CD8-positive, alpha-beta memory T cell (primary cell): ENCODE data around the gene BMF. TPM values are rescaled to one million over a fixed set of nuclear protein-coding genes. Genes with fewer than 3 reads are reported as not detected.

Experiments
- CTCF ChIA-PET: fragments of 350-600 bp; sonication (Branson Sonifier 250); formaldehyde crosslinking; loops from one replicate; lab custom pipeline; 2021; ENCODE audit warnings: antibody characterized with exemption; lab: Charles Lee
- POLR2A ChIA-PET: fragments of 350-600 bp; sonication (Branson Sonifier 250); formaldehyde crosslinking; loops from one replicate; lab custom pipeline; 2021; ENCODE audit warnings: antibody characterized with exemption; lab: Charles Lee
- DNase-seq, 5 donors: peaks; one replicate each; pipeline versions ENCODE4 v3.0.0 to v3.0.0-alpha.2; 2020 to 2022; ENCODE audit warnings: mixed read lengths in 1 of 5
- H3K27ac ChIP-seq: one replicate; pipeline ENCODE4 v1.7.0; 2013; ENCODE audit warnings: low read depth, mild to moderate bottlenecking, low read length, moderate library complexity
- H3K27me3 ChIP-seq: 2 replicates; pipeline ENCODE4 v1.7.0; 2013; ENCODE audit warnings: low read length, mild to moderate bottlenecking; ENCODE audit not compliant: insufficient read depth, poor library complexity, severe bottlenecking
- H3K36me3 ChIP-seq: 2 replicates; pipeline ENCODE4 v1.7.0; 2013; ENCODE audit warnings: mild to moderate bottlenecking, low read length, moderate library complexity; ENCODE audit not compliant: insufficient read depth
- H3K4me1 ChIP-seq: 2 replicates; pipeline ENCODE4 v1.7.0; 2013; ENCODE audit warnings: mild to moderate bottlenecking, low read length, moderate library complexity; ENCODE audit not compliant: insufficient read depth
- H3K4me3 ChIP-seq: 2 replicates; pipeline ENCODE4 v1.7.0; 2013; ENCODE audit warnings: mild to moderate bottlenecking, low read length
- H3K9me3 ChIP-seq: 2 replicates; pipeline ENCODE4 v1.7.0; 2013; ENCODE audit warnings: mild to moderate bottlenecking, low read length
- H3K27ac Mint-ChIP-seq, 8 donors: one replicate each; pipeline ENCODE4 v1.8.0; 2020 to 2021; ENCODE audit warnings: mixed read lengths in 8 of 8, mild to moderate bottlenecking in 6 of 8, inconsistent platforms in 3 of 8, moderate library complexity in 3 of 8
- H3K27me3 Mint-ChIP-seq, 2 donors: one replicate each; pipeline ENCODE4 v1.8.0; 2020 to 2021; ENCODE audit warnings: mixed read lengths in 2 of 2, mild to moderate bottlenecking in 1 of 2, moderate library complexity in 1 of 2
- H3K36me3 Mint-ChIP-seq, 3 donors: one replicate each; pipeline ENCODE4 v1.8.0; 2020 to 2021; ENCODE audit warnings: mixed read lengths in 3 of 3, inconsistent platforms in 1 of 3, mild to moderate bottlenecking in 1 of 3
- H3K4me1 Mint-ChIP-seq, 3 donors: one replicate each; pipeline ENCODE4 v1.8.0; 2020 to 2021; ENCODE audit warnings: mixed read lengths in 3 of 3, inconsistent platforms in 1 of 3, mild to moderate bottlenecking in 1 of 3
- H3K4me3 Mint-ChIP-seq, 7 donors: one replicate each; pipeline ENCODE4 v1.8.0; 2020 to 2021; ENCODE audit warnings: mixed read lengths in 7 of 7, mild to moderate bottlenecking in 6 of 7, moderate library complexity in 4 of 7, inconsistent platforms in 2 of 7
- H3K9me3 Mint-ChIP-seq, 5 donors: one replicate each; pipeline ENCODE4 v1.8.0; 2020 to 2022; ENCODE audit warnings: mixed read lengths in 5 of 5, mild to moderate bottlenecking in 3 of 5, moderate library complexity in 2 of 5, inconsistent platforms in 1 of 5
- polyA plus RNA-seq: library from polyadenylated mRNA; unstranded; fragments of 300-500 nt; fragmentation: Illumina TruSeq; gene quantifications from one replicate; pipeline ENCODE4 v1.2.3, GENCODE V29; 2021
- total RNA-seq, 2 experiments: library from RNA; stranded (reverse); gene quantifications; one replicate each; pipeline ENCODE4 v1.2.3, GENCODE V29; 2021

The BMF gene
- total and polyA plus RNA-seq, 3 experiments from 2014 or later, result 2.3 to 16.8 (median 15.3) TPM

DNA sequence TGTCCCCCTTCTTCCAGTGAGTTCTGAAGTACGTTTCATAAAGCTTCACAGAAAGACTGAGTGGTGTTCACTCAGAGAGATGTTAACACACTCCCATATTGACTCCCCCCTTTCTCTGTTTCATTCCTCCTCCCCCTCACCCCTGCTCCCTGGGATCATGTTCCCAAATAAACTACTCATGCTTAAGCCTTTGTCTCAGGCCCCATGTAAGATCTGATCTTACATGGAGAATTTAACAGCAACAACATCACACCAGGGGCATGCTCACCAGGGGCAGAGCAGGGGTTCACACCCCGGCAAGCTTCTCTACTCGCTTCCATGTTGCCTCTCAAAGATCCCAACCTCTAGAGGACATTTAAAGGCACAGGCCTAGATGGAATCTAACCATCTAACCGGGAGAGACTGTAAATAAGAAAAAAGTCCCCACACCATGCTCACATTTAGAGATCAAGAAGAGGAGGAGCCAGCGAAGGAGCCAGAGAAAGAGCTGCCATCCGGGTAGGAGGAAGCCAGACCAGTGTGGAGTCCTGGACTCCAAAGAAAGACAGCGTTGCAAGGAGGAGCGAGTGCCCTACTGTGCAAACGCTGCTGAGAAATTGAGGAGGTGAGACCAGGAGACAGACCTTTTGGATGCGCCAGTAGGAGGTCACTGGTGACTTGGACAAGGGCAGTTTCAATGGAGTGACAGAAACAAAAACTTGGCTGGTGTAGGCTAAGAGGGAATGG, 48.3 kb downstream of the BMF start:
- no peak overlapping the region for H3K4me3 ChIP-seq
- peaks cover 19 to 39% (median 30%) of the 10 kb centered on the region in 3 donors for H3K4me1 Mint-ChIP-seq
- ChIA-PET POLR2A (no interaction called here), CTCF (interaction anchor here (0.7 to 3.6 kb wide), 5 partner anchors 12 to 214 kb away, joined by 3 to 14 read pairs (median 4); no protein-coding TSS in a partner anchor)
- DNase-seq, result no peak
- no peaks in the 10 kb centered on the region for H3K27me3 Mint-ChIP-seq
- H3K27ac Mint-ChIP-seq, result peak overlapping the region in 1 of 8 donors; percentile 50
- H3K36me3 ChIP-seq, result no peaks in the 10 kb centered on the region
- no peak overlapping the region for H3K27ac ChIP-seq
- peaks cover 16% of the 10 kb centered on the region for H3K4me1 ChIP-seq
- H3K4me3 Mint-ChIP-seq, result peak overlapping the region in 1 of 7 donors; percentile 27
- no peaks in the 10 kb centered on the region for H3K27me3 ChIP-seq
- peaks cover 0 to 2% (median 0%) of the 10 kb centered on the region in 3 donors for H3K36me3 Mint-ChIP-seq
- H3K9me3 ChIP-seq, result no peaks in the 10 kb centered on the region
- H3K9me3 Mint-ChIP-seq, result no peaks in the 10 kb centered on the region

DNA sequence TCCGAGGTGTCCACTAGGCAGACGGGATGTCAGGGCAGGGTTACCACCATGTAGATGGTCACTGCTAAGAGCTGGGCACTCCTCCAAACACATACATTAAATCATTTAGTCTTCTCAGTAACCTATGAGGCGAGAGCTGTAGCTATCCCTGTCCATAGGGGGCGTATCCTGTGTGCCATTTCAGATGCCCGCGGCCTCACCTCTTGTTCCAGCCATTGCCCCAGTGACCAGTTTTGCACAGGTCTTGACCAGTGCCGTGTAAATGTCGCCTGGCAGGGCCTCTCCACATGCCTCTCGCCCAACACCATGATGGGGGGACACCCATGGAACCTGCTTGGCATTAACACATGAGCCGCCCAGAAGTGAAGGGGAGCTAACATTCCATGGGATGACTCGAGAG, 48.9 kb downstream of the BMF start:
- Mint-ChIP-seq H3K27ac (no peak overlapping the region), H3K36me3 (peaks cover 0 to 2% (median 0%) of the 10 kb centered on the region in 3 donors)

DNA sequence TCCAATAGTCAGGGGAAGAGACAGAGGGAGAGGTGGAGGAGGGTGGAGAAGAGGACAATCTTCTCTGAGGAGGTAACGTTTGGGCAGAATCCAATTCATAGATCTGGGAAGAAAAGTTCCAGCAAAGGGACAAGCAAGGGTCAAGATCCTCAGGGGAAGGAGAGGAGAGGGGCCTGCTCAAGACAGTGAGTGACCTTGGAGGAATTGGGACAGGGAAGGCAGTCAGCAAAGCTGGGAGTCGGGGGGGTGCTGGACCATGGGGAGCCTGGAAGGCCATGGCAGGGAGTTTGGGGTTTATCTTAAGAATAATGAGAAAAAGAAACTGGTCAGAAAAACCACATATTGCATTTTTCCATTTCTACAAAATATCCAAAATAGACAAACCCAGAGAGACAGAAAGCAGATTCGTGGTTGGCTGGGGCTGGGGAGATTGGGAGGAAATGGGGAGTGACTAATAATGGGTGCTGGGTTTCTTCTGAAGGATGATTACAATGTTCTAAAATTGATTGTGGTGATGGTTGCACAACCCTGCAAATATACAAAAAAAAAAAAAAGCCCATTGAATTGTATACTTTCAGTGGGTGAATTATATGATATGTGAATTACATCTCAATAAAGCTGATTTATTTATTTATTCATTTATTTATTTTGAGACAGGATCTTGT, 50.1 kb downstream of the BMF start:
- Histone ChIP-seq H3K9me3 (no peaks in the 10 kb centered on the region), H3K36me3 (no peaks in the 10 kb centered on the region), H3K4me1 (peaks cover 28% of the 10 kb centered on the region), H3K27me3 (no peaks in the 10 kb centered on the region), H3K27ac (no peak overlapping the region), H3K4me3 (no peak overlapping the region)
- Mint-ChIP-seq H3K27me3 (no peaks in the 10 kb centered on the region), H3K4me3 (no peak overlapping the region), H3K4me1 (peaks cover 32 to 52% (median 42%) of the 10 kb centered on the region in 3 donors), H3K36me3 (peaks cover 0 to 2% (median 0%) of the 10 kb centered on the region in 3 donors), H3K9me3 (no peaks in the 10 kb centered on the region), H3K27ac (peak overlapping the region in 3 of 8 donors; percentile 50 to 84 (median 74))
- DNase-seq, result no peak
- CTCF ChIA-PET, result interaction anchor here (3.3 to 3.6 kb wide), 2 partner anchors 10 to 46 kb away, joined by 12 to 14 read pairs; no protein-coding TSS in a partner anchor
- POLR2A ChIA-PET, result interaction anchor here (0.9 kb wide), 1 partner anchor 44 kb away, joined by 4 read pairs; no protein-coding TSS in a partner anchor

More for the DNA sequence above, 48.9 kb downstream of the BMF start:
- H3K4me1 ChIP-seq, result peaks cover 20% of the 10 kb centered on the region
- Mint-ChIP-seq H3K4me1 (peaks cover 23 to 44% (median 36%) of the 10 kb centered on the region in 3 donors), H3K9me3 (no peaks in the 10 kb centered on the region), H3K4me3 (no peak overlapping the region), H3K27me3 (no peaks in the 10 kb centered on the region)
- no peaks in the 10 kb centered on the region for H3K36me3 ChIP-seq
- ChIA-PET POLR2A (interaction anchor here (0.9 kb wide), 1 partner anchor 43 kb away, joined by 4 read pairs; no protein-coding TSS in a partner anchor), CTCF (interaction anchor here (0.6 to 3.6 kb wide), 5 partner anchors 11 to 215 kb away, joined by 3 to 14 read pairs (median 4); no protein-coding TSS in a partner anchor)
- DNase-seq, result no peak
- H3K27ac ChIP-seq, result no peak overlapping the region
- H3K9me3 ChIP-seq, result no peaks in the 10 kb centered on the region
- no peak overlapping the region for H3K4me3 ChIP-seq
- H3K27me3 ChIP-seq, result no peaks in the 10 kb centered on the region

DNA sequence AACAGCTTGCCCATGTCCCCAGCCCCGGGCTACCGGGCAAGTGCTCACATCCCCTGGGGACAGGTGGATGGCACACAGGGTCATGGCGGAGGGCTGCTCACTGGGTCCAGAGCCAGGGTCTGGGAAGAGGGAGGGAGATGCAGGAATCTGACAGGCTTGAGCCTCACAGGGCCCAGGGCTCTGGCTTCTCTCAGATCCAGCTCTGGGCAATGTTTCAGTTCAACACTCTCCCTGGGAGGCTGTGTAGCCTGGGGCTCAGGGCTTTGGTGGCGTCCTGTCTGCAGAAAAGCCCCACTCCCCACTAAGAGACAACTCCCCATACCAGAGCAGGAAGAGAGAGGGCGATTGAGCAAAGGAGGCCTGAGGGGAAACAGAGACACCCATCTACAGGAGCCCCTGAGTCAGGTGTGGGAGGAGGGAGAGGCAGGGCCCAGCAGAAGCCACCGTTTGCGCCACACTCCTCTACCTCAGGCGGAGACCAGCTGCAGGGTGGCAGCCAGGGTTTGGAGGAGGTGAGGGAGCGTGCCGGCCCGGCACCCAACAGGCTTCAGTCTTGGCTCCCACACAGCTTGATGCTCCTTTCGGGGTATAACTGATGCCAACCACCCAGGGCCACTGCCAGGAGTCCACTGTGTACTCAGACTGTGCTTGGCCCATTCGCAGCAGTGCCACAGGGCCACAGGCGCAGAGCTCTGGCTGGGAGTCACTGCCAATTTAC, 52.9 kb downstream of the BMF start:
- H3K9me3 Mint-ChIP-seq, result no peaks in the 10 kb centered on the region
- peak overlapping the region in 2 of 7 donors; percentile 31 to 51 for H3K4me3 Mint-ChIP-seq
- H3K27ac Mint-ChIP-seq, result peak overlapping the region in 5 of 8 donors; percentile 40 to 87 (median 82)
- no peaks in the 10 kb centered on the region for H3K27me3 Mint-ChIP-seq
- Histone ChIP-seq H3K27ac (no peak overlapping the region), H3K36me3 (no peaks in the 10 kb centered on the region), H3K9me3 (no peaks in the 10 kb centered on the region), H3K27me3 (no peaks in the 10 kb centered on the region), H3K4me1 (peaks cover 32% of the 10 kb centered on the region), H3K4me3 (no peak overlapping the region)
- H3K36me3 Mint-ChIP-seq, result peaks cover 0 to 2% (median 0%) of the 10 kb centered on the region in 3 donors
- POLR2A ChIA-PET, result no interaction called here
- H3K4me1 Mint-ChIP-seq, result peaks cover 53 to 79% (median 66%) of the 10 kb centered on the region in 3 donors
- DNase-seq, result no peak
- CTCF ChIA-PET, result interaction anchor here (0.8 to 2.4 kb wide), 6 partner anchors 9 to 219 kb away, joined by 3 to 13 read pairs (median 4); no protein-coding TSS in a partner anchor

DNA sequence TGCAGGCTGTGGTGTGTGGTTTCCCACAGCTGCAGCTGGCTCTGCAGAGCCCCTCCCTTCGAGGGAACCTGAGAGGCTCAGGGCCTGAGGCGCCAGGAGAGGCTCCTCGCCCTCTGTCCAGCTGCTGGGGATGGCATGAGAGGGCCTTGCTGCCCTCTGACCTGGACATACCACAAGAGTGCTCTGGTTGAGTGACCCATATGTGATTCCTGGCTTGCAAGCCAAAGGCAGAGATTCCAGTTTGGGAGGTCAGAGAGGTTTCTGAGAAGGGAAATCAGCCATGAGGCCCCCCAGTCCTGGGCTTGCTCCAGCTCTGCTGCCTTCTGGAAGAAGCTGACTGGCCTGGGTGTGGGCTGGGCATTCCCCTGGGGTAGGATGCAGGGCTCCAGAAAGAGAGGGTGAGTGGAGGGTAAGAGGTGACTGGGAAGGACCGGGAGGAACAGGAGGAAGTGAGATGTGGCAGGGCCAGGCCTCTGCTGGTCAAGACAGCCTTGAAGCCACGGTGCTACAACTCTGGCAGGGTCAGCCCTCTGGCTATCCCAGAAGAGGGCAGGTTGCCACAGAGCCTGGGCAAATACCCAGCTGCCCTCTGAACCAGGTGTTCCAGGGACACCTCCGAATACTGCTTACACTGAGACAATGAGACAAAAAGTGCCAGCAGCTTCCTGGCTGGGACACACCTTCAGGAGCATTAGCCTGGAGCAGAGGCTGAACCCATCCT, 53.7 kb downstream of the BMF start:
- Mint-ChIP-seq H3K4me1 (peaks cover 56 to 83% (median 72%) of the 10 kb centered on the region in 3 donors), H3K36me3 (peaks cover 0 to 2% (median 0%) of the 10 kb centered on the region in 3 donors), H3K27me3 (no peaks in the 10 kb centered on the region), H3K4me3 (peak overlapping the region in 6 of 7 donors; percentile 29 to 76 (median 64)), H3K27ac (peak overlapping the region in 5 of 8 donors; percentile 29 to 83 (median 70)), H3K9me3 (no peaks in the 10 kb centered on the region)
- Histone ChIP-seq H3K27ac (no peak overlapping the region), H3K36me3 (no peaks in the 10 kb centered on the region), H3K27me3 (no peaks in the 10 kb centered on the region), H3K4me1 (peaks cover 39% of the 10 kb centered on the region), H3K9me3 (no peaks in the 10 kb centered on the region), H3K4me3 (peak overlapping the region; percentile 20)
- CTCF ChIA-PET, result interaction anchor here (1.0 to 2.4 kb wide), 7 partner anchors 8 to 220 kb away, joined by 3 to 13 read pairs (median 4); no protein-coding TSS in a partner anchor
- POLR2A ChIA-PET, result interaction anchor here (1.0 kb wide), 1 partner anchor 51 kb away, joined by 7 read pairs; no protein-coding TSS in a partner anchor
- DNase-seq, result peak in 2 of 5 donors; percentile 37 to 64

DNA sequence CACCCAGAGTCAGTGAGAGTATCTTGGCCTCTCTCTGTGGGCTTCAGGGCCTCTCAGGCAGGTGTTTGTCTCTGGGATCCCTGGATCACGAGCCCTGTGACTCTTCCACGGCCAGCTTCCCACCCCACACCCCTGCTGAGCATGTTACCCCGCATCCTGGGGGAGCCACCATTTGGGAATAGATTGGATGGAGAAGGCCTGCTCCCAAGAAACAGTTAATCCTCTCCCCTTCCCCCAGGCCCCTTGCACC, 54.1 kb downstream of the BMF start:
- Histone ChIP-seq H3K27ac (no peak overlapping the region), H3K36me3 (no peaks in the 10 kb centered on the region), H3K9me3 (no peaks in the 10 kb centered on the region), H3K27me3 (no peaks in the 10 kb centered on the region), H3K4me1 (peaks cover 44% of the 10 kb centered on the region), H3K4me3 (no peak overlapping the region)
- DNase-seq, result no peak
- ChIA-PET CTCF (interaction anchor here (1.2 to 2.4 kb wide), 5 partner anchors 9 to 220 kb away, joined by 3 to 13 read pairs (median 5); no protein-coding TSS in a partner anchor), POLR2A (interaction anchor here (1.0 kb wide), 1 partner anchor 52 kb away, joined by 7 read pairs; no protein-coding TSS in a partner anchor)
- Mint-ChIP-seq H3K4me1 (peaks cover 61 to 86% (median 77%) of the 10 kb centered on the region in 3 donors), H3K27me3 (no peaks in the 10 kb centered on the region), H3K36me3 (peaks cover 0 to 2% (median 0%) of the 10 kb centered on the region in 3 donors), H3K4me3 (peak overlapping the region in 5 of 7 donors; percentile 54 to 77 (median 69)), H3K9me3 (no peaks in the 10 kb centered on the region), H3K27ac (peak overlapping the region in 4 of 8 donors; percentile 15 to 83 (median 52))
